A549 treated with RU486 at 1 μM for 4 hours (cell line): ENCODE measurements around the gene CEBPB. TPM values are rescaled to one million over a fixed set of nuclear protein-coding genes. Genes with fewer than 3 reads are reported as not detected.

Experiments used
- total RNA-seq: library from RNA; stranded (reverse); fragments of 200-300 nt; extraction: Qiagen RNA extraction; gene quantifications from 5 replicates; pipeline ENCODE4 v1.2.3, GENCODE V29; 2022; ENCODE audit warnings: low read depth

The CEBPB gene
- 105 to 252 TPM (median 216 TPM) in 5 replicates for total RNA-seq

DNA sequence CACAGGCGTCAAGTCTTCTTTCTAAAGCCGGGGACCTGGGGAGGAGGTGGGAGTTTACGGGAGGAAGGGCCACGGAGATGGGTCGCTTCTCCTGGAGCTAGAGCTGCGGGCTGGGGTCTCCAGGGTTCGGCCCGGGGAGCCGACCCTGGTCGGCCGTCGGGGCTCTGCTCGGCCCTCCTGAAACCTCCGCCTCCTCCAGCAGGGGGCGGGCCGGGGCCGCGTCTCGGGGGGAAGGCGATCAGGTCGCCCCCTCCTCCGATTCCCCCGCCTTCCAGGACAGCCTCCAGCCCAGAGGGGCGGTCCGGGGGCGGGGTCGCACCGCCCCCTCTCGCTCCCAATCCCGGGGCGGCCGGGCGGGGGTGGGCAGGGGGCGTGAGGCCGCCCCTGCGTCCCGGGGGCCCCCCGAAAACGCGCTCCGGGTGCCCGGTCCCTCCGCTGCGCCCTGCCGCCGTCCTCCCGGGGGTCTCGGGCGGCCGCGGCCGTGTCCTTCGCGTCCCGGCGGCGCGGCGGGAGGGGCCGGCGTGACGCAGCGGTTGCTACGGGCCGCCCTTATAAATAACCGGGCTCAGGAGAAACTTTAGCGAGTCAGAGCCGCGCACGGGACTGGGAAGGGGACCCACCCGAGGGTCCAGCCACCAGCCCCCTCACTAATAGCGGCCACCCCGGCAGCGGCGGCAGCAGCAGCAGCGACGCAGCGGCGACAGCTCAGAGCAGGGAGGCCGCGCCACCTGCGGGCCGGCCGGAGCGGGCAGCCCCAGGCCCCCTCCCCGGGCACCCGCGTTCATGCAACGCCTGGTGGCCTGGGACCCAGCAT, at the start of gene CEBPB:
Gene CEBPB (plus strand): TSS at position 580 of the 814 bp plus-strand sequence. CDS start 204 bp downstream, at position 784.

DNA sequence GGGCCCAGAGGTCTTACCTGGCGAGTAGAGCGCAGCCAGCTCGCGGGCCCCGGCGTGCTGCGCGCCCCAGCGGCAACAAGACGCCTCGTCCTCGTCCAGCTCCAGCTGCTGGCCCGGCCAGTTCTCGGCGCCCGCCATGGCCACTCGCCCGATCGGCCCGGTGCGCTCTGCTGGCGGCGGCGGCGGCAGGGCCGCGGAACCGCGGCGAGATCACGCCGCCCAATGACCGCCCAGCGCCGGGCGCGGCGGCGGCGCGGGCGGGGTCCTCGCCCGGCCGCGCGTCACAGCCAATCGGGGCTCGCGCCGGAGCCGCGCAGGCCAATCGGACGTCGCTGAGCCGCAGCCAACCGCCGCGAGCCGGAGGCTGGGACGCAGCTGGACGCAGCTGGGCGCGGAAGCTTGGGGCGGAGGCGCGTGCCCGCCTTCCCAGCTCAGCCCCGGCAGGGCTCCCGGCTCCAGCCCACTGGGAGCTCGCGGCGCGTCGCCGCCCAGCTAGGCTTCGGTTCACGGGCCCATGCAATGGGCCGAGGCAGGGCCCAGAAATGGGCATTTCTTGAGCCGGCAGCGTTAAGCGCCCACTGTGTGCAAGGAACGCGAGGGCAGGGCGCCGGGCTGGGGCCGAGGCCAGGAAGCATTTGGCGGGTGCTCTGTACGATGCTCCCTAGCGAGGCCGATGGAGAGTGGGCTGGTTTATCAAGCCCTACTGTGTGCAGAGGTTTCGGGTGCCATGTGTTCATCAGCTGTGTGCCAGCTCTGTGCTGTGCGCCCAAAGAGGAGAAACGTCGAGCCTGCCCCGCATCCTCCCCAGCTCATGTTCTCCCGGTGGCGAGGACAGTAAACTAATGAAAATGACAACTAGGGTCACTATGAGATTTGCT, 36.9 kb upstream of the CEBPB start, which contains the start of gene PEDS1:
Gene PEDS1 (minus strand): TSS at position 224 of the 878 bp plus-strand sequence. CDS start 86 bp downstream, at position 138.

Other genes starting within 250 kb of the CEBPB start
- 11.0 to 18.7 TPM (median 15.1 TPM) in 5 replicates for gene SNAI1, start 207.8 kb upstream of the CEBPB start, total RNA-seq
- 110 to 155 TPM (median 119 TPM) in 5 replicates for gene UBE2V1, start 77.7 kb upstream of the CEBPB start, total RNA-seq
- 39.9 to 56.1 TPM (median 52.1 TPM) in 5 replicates for gene PEDS1, start 37.1 kb upstream of the CEBPB start, total RNA-seq